Esophagus squamous epithelium (tissue), 5 donors: Measurements from ENCODE around the gene NME7. TPM values are rescaled to one million over a fixed set of nuclear protein-coding genes. Genes with fewer than 3 reads are reported as not detected.

Experiments
- DNase-seq: peaks from one replicate; lab custom pipeline; 2025; lab: John Stamatoyannopoulos, UW
- H3K27ac ChIP-seq, 4 donors: fragments of 200-600 bp; sonication (generic); one replicate each; pipeline ENCODE4 v1.5.1; 2016 to 2019; ENCODE audit warnings: mild to moderate bottlenecking in 1 of 4
- H3K27me3 ChIP-seq, 4 donors: fragments of 200-600 bp; sonication (generic); 1 replicate in 3 of 4; 2 replicates in 1 of 4; pipeline versions ENCODE4 v1.5.1 to v1.6.0; 2017 to 2021; ENCODE audit warnings: antibody characterized with exemption in 1 of 4
- H3K36me3 ChIP-seq, 3 donors: fragments of 200-600 bp; sonication (generic); one replicate each; pipeline ENCODE4 v1.5.1; 2016 to 2019
- H3K4me1 ChIP-seq, 3 donors: fragments of 200-600 bp; sonication (generic); one replicate each; pipeline ENCODE4 v1.5.1; 2017 to 2019
- H3K4me3 ChIP-seq, 4 donors: fragments of 200-600 bp; sonication (generic); 1 replicate in 3 of 4; 2 replicates in 1 of 4; pipeline ENCODE4 v1.5.1; 2016 to 2019; ENCODE audit warnings: mild to moderate bottlenecking in 2 of 4, moderate library complexity in 1 of 4
- H3K9me3 ChIP-seq, 3 donors: fragments of 200-600 bp; sonication (generic); one replicate each; pipeline ENCODE4 v1.5.1; 2016 to 2019
- CTCF ChIP-seq, 6 experiments: fragments of 450-650 bp in 4 of 6; fragments of 200-600 bp in 2 of 6; sonication (generic) in 2 of 6; IDR thresholded peaks; one replicate each; pipeline ENCODE4 v1.5.1; 2016 to 2019; ENCODE audit warnings: antibody characterized with exemption in 6 of 6, mild to moderate bottlenecking in 4 of 6, moderate library complexity in 4 of 6
- POLR2A ChIP-seq, 4 donors: fragments of 450-650 bp; IDR thresholded peaks; one replicate each; pipeline ENCODE4 v1.6.1; 2017; ENCODE audit warnings: antibody characterized with exemption in 4 of 4, mild to moderate bottlenecking in 4 of 4, moderate library complexity in 3 of 4
- WGBS, 2 donors: methylation state at CpG; one replicate each; pipeline ENCODE4 v1.1.5; 2018; 5-methylcytosine and 5-hydroxymethylcytosine counted together
- intact Hi-C: fragments of 100-400 bp; cut with DNase I; formaldehyde crosslinking; loops from one replicate; pipeline ENCODE4 v1.15.0; 2022
- total RNA-seq, 4 donors: library from RNA; depleted of rRNA; stranded (reverse); fragments of >200 nt; gene quantifications; one replicate each; pipeline ENCODE4 v1.1.0, GENCODE V29; 2016
- donor health status: DM: yes; HTN: yes; CAD: no.

The NME7 gene
- total RNA-seq, 4 donors from 2014 or later: 5.7 to 10.7 (median 7.4) TPM

- Histone ChIP-seq H3K27me3 (no peaks in the 10 kb centered on the region), H3K9me3 (no peaks in the 10 kb centered on the region), H3K4me1 (no peaks in the 10 kb centered on the region), H3K27ac (no peak overlapping the region), H3K4me3 (no peak overlapping the region), H3K36me3 (no peaks in the 10 kb centered on the region)
- TF ChIP-seq POLR2A (IDR thresholded peaks at IDR 0.05): no peak
- no peak for TF ChIP-seq CTCF (IDR thresholded peaks at IDR 0.05)
- intact Hi-C loops: no loop called here
- no peak for DNase-seq
Measured at GRCh38 chr1:169143984-169144383, 223.6 kb downstream of the NME7 start.

- Histone ChIP-seq H3K4me1 (no peaks in the 10 kb centered on the region), H3K27me3 (no peaks in the 10 kb centered on the region), H3K36me3 (no peaks in the 10 kb centered on the region), H3K9me3 (no peaks in the 10 kb centered on the region), H3K4me3 (no peak overlapping the region), H3K27ac (no peak overlapping the region)
- TF ChIP-seq POLR2A (IDR thresholded peaks at IDR 0.05): no peak
- no peak for TF ChIP-seq CTCF (IDR thresholded peaks at IDR 0.05)
- WGBS, 2 donors: 79 to 82% methylated on average over 3 of the region's 3 CpGs
- intact Hi-C loops: no loop called here
- DNase-seq: no peak
Measured at GRCh38 chr1:169143346-169143745, 224.3 kb downstream of the NME7 start.

- WGBS, 2 donors: 0 to 21% methylated on average over 1 of the region's 1 CpG
- Histone ChIP-seq H3K4me3 (no peak overlapping the region), H3K4me1 (no peaks in the 10 kb centered on the region), H3K9me3 (no peaks in the 10 kb centered on the region), H3K27me3 (no peaks in the 10 kb centered on the region), H3K27ac (no peak overlapping the region), H3K36me3 (no peaks in the 10 kb centered on the region)
- TF ChIP-seq CTCF (IDR thresholded peaks at IDR 0.05): no peak
- TF ChIP-seq POLR2A (IDR thresholded peaks at IDR 0.05): no peak
- no peak for DNase-seq
- intact Hi-C loops: no loop called here
Measured at GRCh38 chr1:169142129-169142528, 225.5 kb downstream of the NME7 start.

GRCh38 chr1:169141356-169141755 is 226.2 kb downstream of the NME7 start:
- no peak for TF ChIP-seq POLR2A (IDR thresholded peaks at IDR 0.05)
- TF ChIP-seq CTCF (IDR thresholded peaks at IDR 0.05): no peak
- Histone ChIP-seq H3K4me1 (no peaks in the 10 kb centered on the region), H3K27me3 (no peaks in the 10 kb centered on the region), H3K4me3 (no peak overlapping the region), H3K36me3 (no peaks in the 10 kb centered on the region), H3K27ac (no peak overlapping the region), H3K9me3 (no peaks in the 10 kb centered on the region)
- DNase-seq: no peak
- 83 to 95% methylated on average over 3 of the region's 3 CpGs for WGBS, 2 donors
- intact Hi-C loops: no loop called here

- H3K36me3 ChIP-seq: no peaks in the 10 kb centered on the region
- no peak overlapping the region for H3K27ac ChIP-seq
- TF ChIP-seq CTCF (IDR thresholded peaks at IDR 0.05) (no peak), POLR2A (IDR thresholded peaks at IDR 0.05) (no peak)
- intact Hi-C loops: no loop called here
- H3K4me3 ChIP-seq: no peak overlapping the region
- DNase-seq: no peak
- peaks cover 0 to 5% (median 0%) of the 10 kb centered on the region in 3 donors for H3K4me1 ChIP-seq
- no peaks in the 10 kb centered on the region for H3K9me3 ChIP-seq
- WGBS, 2 donors: 67 to 77% methylated on average over 2 of the region's 2 CpGs
- H3K27me3 ChIP-seq: no peaks in the 10 kb centered on the region
Measured at GRCh38 chr1:169138866-169139670, 228.5 kb downstream of the NME7 start.
